HG02571 (cell line): ENCODE data around the gene SLC1A3.
"Not testable (repeated sequence)": the region's sequence is repeated elsewhere in the genome, so short reads cannot be mapped to it uniquely, and the experiment has no call there.

Experiments used
- ATAC-seq: cut with Tn5 transposase; IDR thresholded peaks from one replicate; pipeline ENCODE4 v1.9.1; 2021; ENCODE audit warnings: mild to moderate bottlenecking, moderate library complexity; ENCODE audit not compliant: unreplicated experiment

Gene SLC1A3

GRCh38 chr5:36630201-36631145, 24.1 kb downstream of the SLC1A3 start:
- ATAC-seq, result no peak

DNA sequence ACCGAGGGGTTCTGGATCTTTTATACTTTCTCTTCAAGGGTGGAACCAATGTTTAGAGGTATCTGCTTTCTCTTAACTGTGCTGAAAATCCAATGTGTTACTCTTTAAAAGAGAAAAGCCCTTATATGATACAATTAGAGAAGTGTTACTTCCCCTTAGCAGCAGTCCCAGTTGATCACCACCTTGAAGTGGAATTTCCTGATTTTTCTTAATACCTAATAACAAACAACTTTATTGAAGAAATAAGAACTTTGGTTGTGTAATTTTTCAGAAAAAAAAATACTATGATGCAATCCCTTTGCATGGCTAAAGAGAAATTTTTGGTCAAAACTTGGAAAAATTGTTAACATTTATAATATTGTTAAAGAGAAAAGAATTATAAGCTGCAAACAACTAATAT, 24.7 kb downstream of the SLC1A3 start:
- ATAC-seq, result no peak

DNA sequence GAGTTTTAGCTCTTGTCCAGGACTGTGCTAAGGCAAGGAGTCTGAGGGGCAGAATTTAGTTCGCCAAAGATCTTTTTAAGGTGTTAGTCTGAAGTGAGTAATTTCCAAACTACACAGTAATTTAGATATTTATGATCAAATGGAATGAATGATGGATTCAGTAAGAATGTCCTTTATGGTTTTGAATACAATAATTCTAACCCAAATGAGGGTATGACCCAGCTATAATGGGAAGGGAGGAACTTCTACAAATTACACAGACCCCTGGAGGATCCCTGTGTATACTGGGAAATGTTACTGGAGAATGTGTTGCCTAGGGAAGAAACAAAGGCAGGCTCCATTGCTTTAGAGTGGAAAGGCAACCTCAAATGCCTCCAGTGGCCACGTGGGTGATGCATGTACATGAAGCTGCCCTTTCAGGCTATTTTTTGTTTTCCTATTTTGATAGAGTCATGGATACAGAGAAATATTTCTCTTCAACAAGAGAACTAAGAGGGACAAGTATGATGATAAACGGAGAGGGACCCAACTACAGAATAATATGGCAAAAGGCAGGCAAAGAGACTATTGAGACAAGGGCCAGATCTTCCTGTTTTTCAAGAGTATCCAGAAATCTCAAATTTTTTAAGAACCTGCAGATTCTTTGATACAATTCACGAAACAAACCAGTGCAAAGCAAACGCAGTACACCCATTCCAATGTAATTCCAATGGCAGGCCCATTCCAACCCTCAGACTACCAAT, 25.4 kb downstream of the SLC1A3 start:
- no peak for ATAC-seq

GRCh38 chr5:36632363-36632664, 25.9 kb downstream of the SLC1A3 start:
- ATAC-seq, result no peak

DNA sequence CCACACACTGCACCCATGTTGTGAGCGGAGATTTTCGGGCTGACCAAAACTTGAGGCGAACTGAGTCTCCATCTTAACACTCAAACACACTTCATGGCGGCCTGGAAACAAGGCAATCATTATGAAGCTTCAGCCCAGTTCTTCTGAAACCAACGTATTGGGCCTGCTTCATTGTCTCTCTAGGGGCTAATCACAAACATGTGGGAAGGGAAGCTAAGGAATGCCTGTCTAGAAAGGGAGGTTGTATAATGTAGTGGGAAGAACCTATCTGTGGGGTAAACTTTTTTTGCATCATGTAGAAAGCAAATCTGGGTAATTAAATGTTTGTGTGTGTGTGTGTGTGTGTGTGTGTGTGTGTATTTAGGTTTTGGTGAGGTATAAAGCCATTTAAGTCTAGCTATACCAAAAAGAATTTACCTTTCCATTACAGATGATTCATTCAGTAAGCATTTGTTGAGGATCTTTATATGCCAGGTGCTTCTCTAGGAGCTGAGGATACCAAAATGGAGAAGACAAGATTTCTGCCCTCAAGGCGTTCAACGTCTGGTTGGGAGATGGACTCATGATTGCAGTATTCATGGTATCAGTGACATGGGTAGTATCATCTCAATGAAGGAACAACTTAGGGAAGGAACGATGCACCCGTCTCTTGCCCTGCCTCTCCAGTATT, 29.4 kb downstream of the SLC1A3 start:
- no peak for ATAC-seq

DNA sequence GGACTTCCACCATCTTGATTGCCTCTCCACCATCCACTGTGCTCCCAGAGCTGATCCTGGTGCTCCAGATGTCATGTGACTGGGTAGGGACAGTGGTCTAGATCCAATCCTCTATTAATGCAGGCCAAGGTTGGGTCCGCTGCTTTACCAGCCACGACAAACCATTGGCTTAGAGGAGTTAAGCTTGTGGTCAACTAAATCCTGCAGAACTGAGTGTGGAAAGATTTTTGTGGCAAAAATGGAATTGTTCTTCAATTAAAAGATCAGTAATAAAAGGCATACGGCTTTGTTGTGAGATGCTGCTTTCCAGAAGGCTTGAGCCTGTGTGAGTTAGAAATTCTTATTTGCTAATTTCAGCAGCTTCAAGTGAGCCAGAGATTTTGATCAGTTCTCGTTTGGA, 30.7 kb downstream of the SLC1A3 start:
- no peak for ATAC-seq

DNA sequence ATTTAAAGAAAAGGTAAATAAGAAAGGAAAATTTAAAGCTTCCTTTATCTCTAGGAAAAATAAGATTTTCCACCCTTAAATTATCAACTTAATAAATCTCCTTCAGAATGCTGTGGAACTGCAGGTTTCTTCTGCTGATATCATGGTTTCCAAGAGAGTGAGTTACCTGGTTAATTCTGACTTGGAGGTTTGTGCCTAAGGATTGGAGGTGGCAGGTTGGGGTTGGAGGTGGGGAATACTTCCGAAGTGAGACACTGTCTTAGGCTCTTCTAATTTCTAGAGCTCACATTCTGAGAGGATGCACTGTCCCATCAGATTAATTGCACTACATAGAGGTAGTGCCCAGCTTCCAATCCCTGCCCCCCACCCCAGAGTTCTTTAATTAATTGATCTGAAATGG, 31.1 kb downstream of the SLC1A3 start:
- ATAC-seq, result no peak

GRCh38 chr5:36638056-36638455, 31.6 kb downstream of the SLC1A3 start:
- ATAC-seq, result no peak

DNA sequence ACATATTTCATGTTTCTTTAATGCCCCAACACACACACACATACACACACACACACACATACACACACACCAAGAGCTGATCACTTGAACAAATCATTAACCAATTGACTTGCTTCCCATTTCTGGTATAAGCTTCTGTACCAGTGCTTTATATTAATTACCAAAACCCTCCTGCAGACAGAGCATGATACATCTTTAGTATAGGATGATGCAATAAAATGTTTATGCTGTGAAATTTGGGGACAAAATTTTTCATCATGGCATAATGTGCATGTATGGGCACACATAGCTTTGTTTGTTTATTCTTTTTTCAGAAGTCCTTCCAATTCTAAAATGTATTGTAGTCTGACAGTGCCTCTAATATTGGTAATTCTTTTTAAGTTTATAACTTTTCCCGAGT, 34.5 kb downstream of the SLC1A3 start:
- no peak for ATAC-seq

- ATAC-seq, result no peak
These were observed 35.0 kb downstream of the SLC1A3 start for GRCh38 chr5:36641431-36641830.

DNA sequence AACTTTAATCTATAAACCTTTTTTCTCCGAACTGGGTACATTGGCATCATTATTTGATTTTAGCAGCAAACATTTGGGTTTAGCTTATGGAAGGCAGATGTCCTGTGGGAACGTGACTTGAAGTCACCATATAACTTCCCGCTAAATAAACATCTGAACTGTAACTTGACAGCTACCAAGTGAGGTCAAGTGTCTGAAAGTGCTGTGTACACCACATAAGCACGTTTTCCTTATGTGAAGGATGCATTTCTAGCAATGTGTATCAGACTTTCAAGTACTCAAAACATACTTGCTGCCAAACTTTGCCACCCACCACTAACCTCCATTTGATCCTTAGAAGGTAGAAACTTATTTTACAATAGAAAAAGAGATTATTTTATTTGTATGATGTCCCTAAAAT, 35.7 kb downstream of the SLC1A3 start:
- no peak for ATAC-seq

DNA sequence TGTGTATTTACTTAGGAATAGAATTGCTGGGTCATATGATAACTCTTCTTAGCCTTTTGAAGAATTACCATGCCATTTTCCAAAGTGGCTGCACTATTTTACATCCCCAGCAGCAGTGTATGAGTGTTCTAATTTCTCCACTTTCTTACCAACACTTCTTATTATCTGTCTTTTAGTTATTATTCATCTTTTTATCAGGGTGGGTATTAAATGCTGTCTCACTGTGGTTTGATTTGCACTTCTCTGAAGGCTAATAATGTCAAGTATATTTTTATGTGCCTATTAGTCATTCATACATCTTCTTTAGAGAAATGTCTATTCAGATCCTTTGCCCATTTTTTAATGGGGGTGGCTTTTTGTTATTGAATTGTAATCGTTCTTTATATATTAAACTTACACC, 36.8 kb downstream of the SLC1A3 start:
- no peak for ATAC-seq

GRCh38 chr5:36643841-36644240, 37.4 kb downstream of the SLC1A3 start:
- ATAC-seq, result not testable (repeated sequence)

DNA sequence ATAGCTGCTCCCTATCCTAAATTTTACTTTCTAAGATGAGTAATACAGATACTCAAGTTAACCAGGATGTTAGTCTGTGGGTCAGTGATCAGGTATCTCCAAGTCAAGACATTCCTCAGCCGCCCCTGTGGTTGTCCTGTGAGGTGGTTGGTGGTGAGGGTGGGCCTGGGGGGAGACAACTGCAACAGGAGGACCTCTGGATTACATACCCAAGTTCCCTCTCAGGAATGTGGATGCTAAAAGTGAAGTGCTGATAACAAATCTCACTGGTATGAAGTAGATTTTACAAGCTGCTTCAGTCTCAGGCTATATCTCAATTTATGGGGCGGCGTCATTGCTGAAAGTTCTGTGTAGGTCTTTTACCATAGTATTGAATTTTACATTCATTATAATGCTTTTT, 38.3 kb downstream of the SLC1A3 start:
- no peak for ATAC-seq

DNA sequence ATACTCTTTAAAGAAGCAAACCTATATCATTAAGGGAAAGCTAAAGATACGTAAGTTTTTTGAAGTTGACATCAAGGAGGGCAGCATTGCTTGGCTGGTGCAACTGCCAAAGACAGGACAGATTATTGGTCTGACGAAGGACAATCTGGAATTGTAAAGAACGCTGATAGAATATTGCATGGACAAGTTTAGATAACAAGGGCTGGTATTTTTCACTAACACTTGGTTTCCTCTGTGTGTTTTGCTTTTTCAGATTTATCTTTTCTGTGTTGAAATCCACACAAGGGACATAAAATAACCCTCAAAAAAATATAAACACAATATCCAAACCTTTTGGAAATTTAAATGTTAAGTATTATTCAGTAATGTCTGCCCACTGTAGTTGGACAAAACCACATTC, 39.7 kb downstream of the SLC1A3 start:
- ATAC-seq, result no peak

DNA sequence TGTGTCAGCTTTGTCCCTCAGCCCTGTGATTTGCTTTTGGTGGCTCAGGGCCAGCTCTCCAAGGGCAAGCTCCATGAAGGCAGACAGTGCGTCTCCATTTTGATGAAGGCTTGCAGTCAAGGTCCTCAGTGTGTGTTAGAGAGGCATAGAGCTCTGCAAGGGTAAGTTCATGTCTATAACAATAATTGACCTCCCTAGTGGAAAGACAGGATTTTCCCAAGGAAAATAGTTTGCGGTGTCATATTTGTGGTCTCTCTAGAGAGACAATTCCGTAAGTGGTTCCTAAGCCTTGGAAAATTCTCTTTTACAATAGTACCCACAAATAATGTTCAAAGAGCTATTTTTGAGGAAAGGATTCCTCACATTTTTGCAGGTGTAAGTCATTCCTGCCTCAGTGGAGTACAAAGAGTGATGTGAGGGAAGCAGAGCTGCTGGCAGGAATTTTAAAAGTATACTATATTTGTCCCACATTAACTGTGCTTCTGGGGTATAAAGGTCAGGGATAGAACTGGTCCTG, 40.2 kb downstream of the SLC1A3 start:
- no peak for ATAC-seq

GRCh38 chr5:36647046-36647445, 40.6 kb downstream of the SLC1A3 start:
- no peak for ATAC-seq

DNA sequence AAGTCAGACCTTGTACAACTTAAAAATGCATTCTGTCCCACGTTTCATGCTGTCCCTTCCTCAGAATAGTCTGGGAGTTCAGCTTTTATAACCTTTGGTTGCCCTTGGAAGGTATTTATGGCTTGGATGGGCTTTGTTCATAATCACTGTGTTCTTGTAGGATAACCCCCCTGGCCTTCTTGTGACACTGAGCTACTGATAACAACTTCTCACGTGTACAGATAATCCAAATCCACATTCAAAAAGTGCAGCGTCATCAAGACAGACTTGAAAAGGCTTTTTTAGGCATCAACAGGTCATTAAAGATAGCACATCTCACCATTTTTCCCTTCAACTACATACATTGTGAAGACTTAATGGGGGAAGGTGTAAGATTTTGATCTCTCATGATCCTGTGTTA, 42.0 kb downstream of the SLC1A3 start:
- no peak for ATAC-seq

DNA sequence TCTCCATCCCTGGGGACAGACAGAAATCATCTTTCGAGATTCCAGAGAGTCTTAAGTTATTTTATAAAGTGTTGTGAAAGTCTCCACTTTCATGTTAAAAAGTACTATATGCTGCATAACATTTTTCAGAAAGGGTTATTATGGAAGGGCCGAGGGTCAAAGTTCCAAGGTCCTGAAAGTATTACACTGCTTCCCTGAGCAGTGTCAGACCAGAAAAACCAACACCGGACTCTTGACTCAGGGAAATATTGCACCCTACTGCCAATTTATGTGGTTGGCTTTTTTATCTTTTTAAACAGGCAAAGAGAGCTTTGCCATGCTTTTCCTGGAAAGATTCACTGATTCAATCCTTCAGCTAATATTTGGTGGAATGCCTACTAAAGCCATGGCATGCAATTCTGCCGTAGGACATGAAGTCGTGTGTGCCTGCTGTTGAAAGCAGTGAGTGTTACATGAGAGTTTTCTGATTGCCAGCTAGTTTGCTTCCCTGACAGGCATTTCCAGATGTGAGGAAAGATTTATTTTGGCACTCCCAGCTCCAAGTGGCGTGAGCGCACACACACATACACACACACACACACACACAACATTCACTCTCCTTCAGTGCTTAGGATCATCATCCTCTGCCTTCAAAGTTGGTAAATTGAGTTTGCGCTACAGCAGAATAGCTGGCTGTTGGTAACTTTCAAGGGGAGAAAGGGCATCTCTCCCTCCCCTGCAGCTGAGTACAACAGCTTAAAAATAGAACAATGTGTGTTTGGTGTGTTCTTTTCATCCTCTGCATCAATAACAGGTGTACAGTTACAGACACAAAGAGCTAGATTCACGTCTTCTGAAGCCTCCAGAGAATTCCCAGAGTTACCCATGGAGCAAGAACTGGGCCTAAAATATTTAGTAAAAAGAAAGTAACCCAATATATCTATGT, 45.6 kb downstream of the SLC1A3 start:
- ATAC-seq, result no peak

GRCh38 chr5:36653044-36653705, 46.8 kb downstream of the SLC1A3 start:
- no peak for ATAC-seq
